OCI-LY7 (cell line): ENCODE results near the gene SLX1A. TPM values are rescaled to one million over a fixed set of nuclear protein-coding genes. Genes with fewer than 3 reads are reported as not detected.

ENCODE experiments used
- BruUV-seq: library from RNA; stranded (reverse); fragments of 400-500 nt; replicated peaks from 2 replicates; lab custom pipeline; 2021; lab: Mats Ljungman, UMichigan
- CTCF ChIA-PET: fragments of 300-600 bp; sonication (Branson Sonifier 250); formaldehyde crosslinking; loops from one replicate; lab custom pipeline; 2022; ENCODE audit warnings: antibody characterized with exemption; ENCODE audit not compliant: unreplicated experiment; lab: Charles Lee
- POLR2A ChIA-PET: fragments of 300-600 bp; sonication (Branson Sonifier 250); formaldehyde crosslinking; loops from one replicate; lab custom pipeline; 2022; ENCODE audit warnings: antibody characterized with exemption; lab: Charles Lee
- DNase-seq: peaks from one replicate; pipeline ENCODE4 v3.0.0-alpha.2; 2015; ENCODE audit warnings: low spot score
- H2AFZ ChIP-seq: fragments of 200-600 bp; sonication (generic), shearing (Covaris generic); 2 replicates; pipeline ENCODE4 v1.6.1; 2014; ENCODE audit warnings: mild to moderate bottlenecking, antibody characterized with exemption, low read length, moderate library complexity
- H3K27ac ChIP-seq: fragments of 200-600 bp; sonication (generic); 2 replicates; pipeline ENCODE4 v1.5.1; 2014; ENCODE audit warnings: mixed run types, low read depth, mild to moderate bottlenecking, moderate library complexity, low read length, inconsistent platforms; ENCODE audit not compliant: poor library complexity, severe bottlenecking
- H3K36me3 ChIP-seq: fragments of 200-600 bp; sonication (generic); 2 replicates; pipeline ENCODE4 v1.6.1; 2014; ENCODE audit warnings: mild to moderate bottlenecking, antibody characterized with exemption, low read length, moderate library complexity, mixed read lengths; ENCODE audit not compliant: insufficient read depth
- H3K4me1 ChIP-seq: fragments of 200-600 bp; sonication (generic); 2 replicates; pipeline ENCODE4 v1.5.1; 2014; ENCODE audit warnings: mild to moderate bottlenecking, low read length; ENCODE audit not compliant: insufficient read depth, poor library complexity, severe bottlenecking
- H3K4me2 ChIP-seq: fragments of 200-600 bp; sonication (generic); 2 replicates; pipeline ENCODE4 v1.6.1; 2014; ENCODE audit warnings: mild to moderate bottlenecking, low read length
- H3K4me3 ChIP-seq: fragments of 200-600 bp; sonication (generic); 2 replicates; pipeline ENCODE4 v1.5.1; 2014; ENCODE audit warnings: mild to moderate bottlenecking, low read depth, low read length; ENCODE audit not compliant: poor library complexity, severe bottlenecking
- H3K79me2 ChIP-seq: fragments of 200-600 bp; sonication (generic); 2 replicates; pipeline ENCODE4 v1.6.1; 2016; ENCODE audit warnings: low read depth, mild to moderate bottlenecking, low read length, moderate library complexity, mixed read lengths; ENCODE audit not compliant: insufficient read depth
- H3K9me2 ChIP-seq: fragments of 200-600 bp; sonication (generic); 2 replicates; pipeline ENCODE4 v1.6.1; 2016; ENCODE audit warnings: mild to moderate bottlenecking, low read length, mixed read lengths; ENCODE audit not compliant: insufficient read depth
- H3K9me3 ChIP-seq: fragments of 200-600 bp; sonication (generic); 2 replicates; pipeline ENCODE4 v1.6.1; 2014; ENCODE audit warnings: mild to moderate bottlenecking, mixed run types, low read length, mixed read lengths
- H4K20me1 ChIP-seq: fragments of 200-600 bp; sonication (generic); 2 replicates; pipeline ENCODE4 v1.6.1; 2014; ENCODE audit warnings: mild to moderate bottlenecking, antibody characterized with exemption, low read length, moderate library complexity, mixed read lengths; ENCODE audit not compliant: insufficient read depth
- CTCF ChIP-seq: fragments of 200-600 bp; sonication (generic); conservative IDR thresholded peaks from 2 replicates; pipeline ENCODE4 v1.5.1; 2014; ENCODE audit warnings: mild to moderate bottlenecking, antibody characterized with exemption, low read length, moderate library complexity, mixed read lengths
- EZH2phosphoT487 ChIP-seq: fragments of 200-600 bp; sonication (generic); IDR thresholded peaks from 2 replicates; pipeline ENCODE4 v1.6.1; 2018; ENCODE audit warnings: low read depth, borderline replicate concordance, mild to moderate bottlenecking, mixed run types, antibody characterized with exemption, low read length, moderate library complexity, mixed read lengths
- intact Hi-C: fragments of 100-400 bp; cut with micrococcal nuclease; formaldehyde crosslinking; loops from one replicate; pipeline ENCODE4 v1.10.0; 2022; ENCODE audit not compliant: unreplicated experiment
- total RNA-seq, 2 experiments: library from RNA; depleted of rRNA in 1 of 2; stranded (reverse); fragments of >200 nt in 1 of 2; shearing (Covaris generic) in 1 of 2; gene quantifications; 2 replicates each; pipeline ENCODE4 v1.2.3, GENCODE V29; 2014 to 2022

The SLX1A gene
- total RNA-seq, 2 experiments from 2014 or later = 81.9 to 84.1 TPM

- H3K9me2 ChIP-seq = no peaks in the 10 kb centered on the region
- no peaks in the 10 kb centered on the region for H3K79me2 ChIP-seq
- no peaks in the 10 kb centered on the region for H3K36me3 ChIP-seq
- no peak overlapping the region for H3K4me2 ChIP-seq
- intact Hi-C loops = no loop called here
- H3K27ac ChIP-seq = no peak overlapping the region
- BruUV-seq = no TSS peak
- POLR2A ChIA-PET = no interaction called here
- DNase-seq = no peak
- H2AFZ ChIP-seq = no peak overlapping the region
- H3K9me3 ChIP-seq = no peaks in the 10 kb centered on the region
- CTCF ChIA-PET = no interaction called here
- no peak overlapping the region for H3K4me3 ChIP-seq
- no peaks in the 10 kb centered on the region for H3K4me1 ChIP-seq
- no peaks in the 10 kb centered on the region for H4K20me1 ChIP-seq
- TF ChIP-seq EZH2phosphoT487 (no peak), CTCF (no peak)
These were observed 36.5 kb upstream of the SLX1A start for GRCh38 chr16:30157214-30157613.

- intact Hi-C loops = no loop called here
- no peak overlapping the region for H3K4me2 ChIP-seq
These were observed 30.1 kb upstream of the SLX1A start for GRCh38 chr16:30163538-30163937.

More at GRCh38 chr16:30163538-30163937, 30.1 kb upstream of the SLX1A start:
- DNase-seq = no peak
- no peak overlapping the region for H2AFZ ChIP-seq
- H4K20me1 ChIP-seq = no peaks in the 10 kb centered on the region
- no peak overlapping the region for H3K27ac ChIP-seq
- TF ChIP-seq EZH2phosphoT487 (no peak), CTCF (no peak)
- H3K4me1 ChIP-seq = peaks cover 8% of the 10 kb centered on the region
- POLR2A ChIA-PET = no interaction called here
- no peaks in the 10 kb centered on the region for H3K79me2 ChIP-seq
- no TSS peak for BruUV-seq
- H3K4me3 ChIP-seq = no peak overlapping the region
- no peaks in the 10 kb centered on the region for H3K9me2 ChIP-seq
- H3K9me3 ChIP-seq = no peaks in the 10 kb centered on the region
- no peaks in the 10 kb centered on the region for H3K36me3 ChIP-seq
- CTCF ChIA-PET = no interaction called here
